Stimulated activated CD8-positive, alpha-beta memory T cell treated with anti-CD3 and anti-CD28 coated beads, Interleukin-2, amount 100 ng/mL, for 1 hour (primary cell): Measurements from ENCODE around the gene ANP32B.
"Not testable (repeated sequence)": the region's sequence is repeated elsewhere in the genome, so short reads cannot be mapped to it uniquely, and the experiment has no call there.

Experiments
- DNase-seq, 2 donors: peaks; one replicate each; pipeline ENCODE4 v3.0.0-alpha.2; 2020; ENCODE audit warnings: low read depth in 2 of 2

Gene ANP32B

GRCh38 chr9:97963232-97963631, 19.9 kb upstream of the ANP32B start:
- DNase-seq = no peak

- no peak for DNase-seq
Observed at GRCh38 chr9:97964901-97965300, 18.2 kb upstream of the ANP32B start.

- no peak for DNase-seq
Observed at GRCh38 chr9:97966493-97966892, 16.6 kb upstream of the ANP32B start.

GRCh38 chr9:97969014-97969413, 14.1 kb upstream of the ANP32B start:
- no peak for DNase-seq

GRCh38 chr9:97970165-97970564, 13.0 kb upstream of the ANP32B start:
- no peak for DNase-seq

- DNase-seq = no peak
Observed at GRCh38 chr9:97972753-97973152, 10.4 kb upstream of the ANP32B start.

- no peak for DNase-seq
Observed at GRCh38 chr9:97975376-97975775, 7.8 kb upstream of the ANP32B start.

- DNase-seq = not testable (repeated sequence)
Observed at GRCh38 chr9:97976633-97977032, 6.5 kb upstream of the ANP32B start.

GRCh38 chr9:97978371-97979130, 4.6 kb upstream of the ANP32B start:
- DNase-seq = no peak

- no peak for DNase-seq
Observed at GRCh38 chr9:97979788-97980478, 3.2 kb upstream of the ANP32B start.

GRCh38 chr9:97980479-97980803, 2.7 kb upstream of the ANP32B start:
- no peak for DNase-seq

GRCh38 chr9:97980918-97981845, 2.0 kb upstream of the ANP32B start:
- DNase-seq = no peak

GRCh38 chr9:97981846-97982682, 1.1 kb upstream of the ANP32B start:
- DNase-seq = no peak

GRCh38 chr9:97983589-97984187, 547 bp downstream of the ANP32B start:
- peak; percentile 18 to 40 for DNase-seq

GRCh38 chr9:97984188-97985057, 1.3 kb downstream of the ANP32B start:
- peak; percentile 37 to 66 for DNase-seq

- peak; percentile 8 to 16 for DNase-seq
Observed at GRCh38 chr9:97985058-97985861, 2.1 kb downstream of the ANP32B start.

- no peak for DNase-seq
Observed at GRCh38 chr9:97987487-97987886, 4.3 kb downstream of the ANP32B start.

GRCh38 chr9:97990259-97990658, 7.1 kb downstream of the ANP32B start:
- no peak for DNase-seq

- no peak for DNase-seq
Observed at GRCh38 chr9:97991818-97992217, 8.7 kb downstream of the ANP32B start.
